HepG2 (cell line): Measurements from ENCODE around the gene SHFL.

Experiments used
- CEBPB ChIP-seq: IDR thresholded peaks from 2 replicates; pipeline ENCODE4 v1.6.1; 2011; ENCODE audit warnings: low read depth, low read length, improper control_type of control experiment, borderline replicate concordance
- CHD4 ChIP-seq: fragments of 200-600 bp; sonication (generic); IDR thresholded peaks from 2 replicates; pipeline ENCODE4 v1.7.0; 2017; ENCODE audit warnings: mild to moderate bottlenecking, low read length, borderline replicate concordance
- CTCF ChIP-seq: sonication (generic); formaldehyde crosslinking; IDR thresholded peaks from 2 replicates; pipeline ENCODE4 v1.5.0; 2020; ENCODE audit warnings: mild to moderate bottlenecking, missing genetic modification reagents, moderate library complexity
- ELF1 ChIP-seq: sonication (generic); formaldehyde crosslinking; IDR thresholded peaks from 2 replicates; pipeline ENCODE4 v1.4.0; 2020; ENCODE audit warnings: missing genetic modification reagents
- EP300 ChIP-seq, 3 experiments: sonication (generic) in 1 of 3; formaldehyde crosslinking in 1 of 3; IDR thresholded peaks; 2 replicates each; pipeline versions ENCODE4 v1.5.1 to v1.6.1; 2011 to 2020; ENCODE audit warnings: low read depth in 2 of 3, low read length in 2 of 3, borderline replicate concordance in 1 of 3, improper control_type of control experiment in 1 of 3, mild to moderate bottlenecking in 1 of 3, missing genetic modification reagents in 1 of 3, moderate library complexity in 1 of 3
- HIVEP1 ChIP-seq: sonication (generic); formaldehyde crosslinking; IDR thresholded peaks from 2 replicates; pipeline ENCODE4 v1.4.0; 2020; ENCODE audit warnings: mild to moderate bottlenecking, missing genetic modification reagents
- MLXIP ChIP-seq: sonication (generic); formaldehyde crosslinking; IDR thresholded peaks from 2 replicates; pipeline ENCODE4 v1.9.0; 2021; ENCODE audit warnings: missing genetic modification reagents, borderline replicate concordance
- MYC ChIP-seq: sonication (generic); formaldehyde crosslinking; IDR thresholded peaks from 2 replicates; pipeline ENCODE4 v1.9.0; 2021; ENCODE audit warnings: missing genetic modification reagents, borderline replicate concordance
- POLR2A ChIP-seq, 2 experiments: IDR thresholded peaks; 2 replicates each; pipeline ENCODE4 v1.6.1; 2011; ENCODE audit warnings: low read depth in 2 of 2, low read length in 2 of 2, mild to moderate bottlenecking in 1 of 2, moderate library complexity in 1 of 2; ENCODE audit not compliant: insufficient read depth in 1 of 2
- REPIN1 ChIP-seq: sonication (generic); formaldehyde crosslinking; IDR thresholded peaks from 2 replicates; pipeline ENCODE4 v1.8.0; 2022; ENCODE audit warnings: missing genetic modification reagents, low read depth, mild to moderate bottlenecking, borderline replicate concordance
- TAF1 ChIP-seq: sonication (generic); formaldehyde crosslinking; IDR thresholded peaks from 2 replicates; pipeline ENCODE4 v1.4.0; 2020; ENCODE audit warnings: missing genetic modification reagents

- no peak for TF ChIP-seq ELF1 (CRISPR knock-in tag)
- no peak for TF ChIP-seq MYC (CRISPR knock-in tag)
- TF ChIP-seq REPIN1: no peak
- TF ChIP-seq MLXIP (CRISPR knock-in tag): no peak
- no peak for TF ChIP-seq HIVEP1 (CRISPR knock-in tag)
- TF ChIP-seq POLR2A (IDR thresholded peaks at IDR 0.05; ENCODE audit: insufficient read depth in 1 of 2, low read depth in 2 of 2, low read length in 2 of 2): no peak
- no peak for TF ChIP-seq CTCF
- no peak for TF ChIP-seq CEBPB
- no peak for TF ChIP-seq CHD4
- no peak for TF ChIP-seq TAF1 (CRISPR knock-in tag)
- TF ChIP-seq EP300 (IDR thresholded peaks at IDR 0.05; ENCODE audit: low read depth in 2 of 2, low read length in 2 of 2): no peak
- TF ChIP-seq EP300 (CRISPR knock-in tag; IDR thresholded peaks at IDR 0.05; ENCODE audit: borderline replicate concordance): no peak
Measured at GRCh38 chr19:10044390-10044789, 41.7 kb upstream of the SHFL start.
